HG02870 (cell line): ENCODE results near the gene MAF.

Experiments used
- ATAC-seq: cut with Tn5 transposase; IDR thresholded peaks from one replicate; pipeline ENCODE4 v1.9.1; 2021; ENCODE audit warnings: mild to moderate bottlenecking, moderate library complexity; ENCODE audit not compliant: unreplicated experiment

The MAF gene

GRCh38 chr16:79592186-79592585 lies 8.4 kb downstream of the MAF start:
- ATAC-seq = no peak

DNA sequence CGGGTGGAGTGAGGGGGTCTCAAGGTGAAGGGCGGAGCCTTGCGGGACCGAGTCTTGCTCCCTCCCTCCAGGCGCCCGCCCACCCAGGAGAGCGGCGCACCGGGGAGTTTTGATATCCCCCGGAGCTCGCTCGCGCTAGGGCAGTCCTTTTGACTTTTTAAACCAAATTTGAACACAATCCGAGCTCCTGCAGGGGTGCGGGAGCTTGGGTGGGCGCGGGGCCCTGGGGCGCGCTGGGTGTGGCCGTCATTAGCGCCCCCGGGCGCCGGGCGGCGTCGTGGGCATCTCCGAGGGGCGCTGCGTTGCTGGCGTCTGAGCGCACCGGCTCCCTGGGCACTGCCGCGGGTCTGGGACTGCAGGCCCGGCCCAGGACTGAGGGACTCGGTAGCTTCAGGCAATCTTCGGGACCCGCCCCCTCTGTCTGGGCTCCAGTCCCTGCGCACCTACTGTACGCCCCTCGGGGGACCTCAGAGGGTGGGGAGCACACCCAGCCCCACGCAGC lies 10.9 kb downstream of the MAF start:
- ATAC-seq = no peak

- ATAC-seq = no peak
Measured at GRCh38 chr16:79587897-79588296, 12.6 kb downstream of the MAF start.

GRCh38 chr16:79587296-79587695 lies 13.2 kb downstream of the MAF start:
- ATAC-seq = no peak

DNA sequence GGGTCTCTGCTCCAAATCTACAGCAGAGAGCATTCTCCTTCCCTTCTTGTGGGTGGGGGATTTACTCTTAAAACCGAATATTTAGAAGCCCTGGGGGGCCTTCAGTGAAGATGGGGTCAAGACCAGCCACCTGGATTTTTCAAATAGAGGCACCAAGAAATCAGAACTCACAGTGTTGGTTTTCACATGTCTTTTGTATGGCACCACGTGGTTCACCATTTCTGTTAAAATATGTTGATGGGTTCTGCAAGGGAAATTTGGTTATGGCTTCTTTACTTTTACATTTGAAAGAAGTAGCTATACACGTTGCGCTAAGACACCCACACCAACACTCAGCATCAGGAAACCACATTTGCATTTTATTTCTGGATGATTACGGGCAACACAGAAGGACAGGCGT lies 17.7 kb downstream of the MAF start:
- no peak for ATAC-seq

- no peak for ATAC-seq
Measured at GRCh38 chr16:79580453-79581191, 19.9 kb downstream of the MAF start.

- no peak for ATAC-seq
Measured at GRCh38 chr16:79576602-79577001, 23.9 kb downstream of the MAF start.

DNA sequence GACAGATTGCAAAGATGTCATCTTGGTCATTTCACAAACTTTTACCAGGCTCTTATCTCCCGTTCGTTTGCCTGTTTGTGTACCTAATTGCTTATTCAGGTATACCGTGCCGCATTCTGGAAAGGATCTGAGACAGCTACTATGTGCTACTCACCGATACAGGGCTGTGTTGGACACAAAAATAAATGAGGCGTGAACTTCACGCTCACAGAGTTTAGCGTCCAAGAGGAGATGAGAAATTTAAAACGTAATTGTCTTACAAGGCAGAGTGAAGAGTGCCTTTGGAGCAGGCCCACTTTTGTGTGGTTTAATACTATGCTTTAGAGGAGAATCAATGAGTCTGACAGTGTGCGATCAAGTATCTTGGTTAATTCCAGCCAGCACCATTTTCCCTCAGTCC lies 26.7 kb downstream of the MAF start:
- no peak for ATAC-seq

DNA sequence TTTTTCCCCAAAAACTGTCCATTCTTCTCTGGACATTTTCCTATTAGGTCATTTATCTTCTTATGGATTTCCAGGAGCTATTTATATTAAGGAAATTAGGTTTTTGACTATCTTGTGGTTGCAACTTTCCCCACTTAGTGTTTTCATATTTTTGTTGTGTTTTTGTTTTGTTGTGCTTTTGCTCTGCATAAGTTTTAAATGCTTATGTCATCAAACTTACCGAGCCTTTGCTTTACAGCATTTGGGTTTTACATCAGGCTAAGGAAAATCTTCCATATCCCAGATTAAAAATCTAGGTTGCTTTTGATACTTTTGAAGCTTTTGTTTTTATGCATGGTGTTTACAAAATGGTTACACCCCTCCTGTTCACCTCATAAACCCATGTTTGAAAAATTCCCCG lies 27.5 kb downstream of the MAF start:
- no peak for ATAC-seq

- ATAC-seq = no peak
Measured at GRCh38 chr16:79571903-79572535, 28.5 kb downstream of the MAF start.

DNA sequence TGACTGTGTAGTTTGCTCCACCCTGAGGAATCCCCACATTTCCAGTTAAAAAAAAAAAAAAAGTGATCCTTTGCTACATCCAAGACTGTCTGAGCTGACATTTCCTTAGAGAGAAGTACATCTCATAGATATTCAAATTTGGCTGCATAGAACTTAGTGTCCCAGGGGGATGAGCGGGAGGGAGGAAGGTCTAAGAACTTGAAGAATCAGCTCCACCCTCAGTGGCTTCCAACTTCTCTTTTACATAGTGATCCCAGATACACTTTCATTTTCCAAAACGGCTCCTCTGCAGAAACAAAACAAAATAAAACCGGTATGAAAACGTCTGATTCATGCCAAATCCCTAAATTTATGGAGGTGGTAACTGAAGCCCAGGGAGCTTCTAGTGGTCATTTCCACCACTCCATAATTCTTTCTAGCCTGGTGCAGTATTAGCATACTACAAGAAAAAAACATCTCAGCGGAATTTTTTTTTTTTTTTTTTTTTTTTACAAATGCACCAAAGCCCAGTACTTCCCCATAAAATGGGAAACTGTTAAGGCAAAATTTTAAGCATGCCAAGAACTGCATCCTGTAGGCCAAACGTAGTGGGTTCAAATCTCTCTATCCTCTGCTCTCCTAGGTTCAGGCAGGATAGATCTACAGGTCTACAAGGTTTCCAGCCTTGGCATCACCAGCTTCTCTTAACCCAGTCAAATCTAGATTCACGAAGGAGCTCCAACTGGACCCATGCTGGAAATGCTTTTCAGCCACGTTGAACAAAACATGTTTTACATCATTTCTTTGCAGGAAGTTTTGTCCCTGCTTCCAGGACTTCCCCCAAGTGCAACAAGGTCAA lies 29.3 kb downstream of the MAF start:
- ATAC-seq = no peak

DNA sequence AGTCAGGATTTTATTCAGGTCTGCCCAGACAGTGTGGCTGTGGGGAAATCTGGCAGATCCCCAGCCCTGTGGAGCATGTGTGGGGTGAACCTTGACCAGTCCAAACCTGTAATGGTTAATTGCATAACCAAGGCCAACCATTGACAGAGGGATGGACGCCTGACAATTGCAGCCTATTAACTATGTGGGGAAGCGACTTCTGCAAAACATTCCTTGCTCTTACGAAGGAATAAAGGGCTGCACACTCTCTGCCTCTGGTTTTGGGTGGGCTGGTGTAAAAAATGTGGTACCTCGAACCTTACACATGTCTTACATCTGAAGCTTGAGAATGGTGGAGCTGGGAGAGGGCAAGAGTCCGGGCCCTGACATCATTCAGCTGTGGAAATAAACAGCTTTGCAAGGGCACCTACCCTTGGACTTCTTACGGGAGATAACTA lies 35.8 kb downstream of the MAF start:
- no peak for ATAC-seq

DNA sequence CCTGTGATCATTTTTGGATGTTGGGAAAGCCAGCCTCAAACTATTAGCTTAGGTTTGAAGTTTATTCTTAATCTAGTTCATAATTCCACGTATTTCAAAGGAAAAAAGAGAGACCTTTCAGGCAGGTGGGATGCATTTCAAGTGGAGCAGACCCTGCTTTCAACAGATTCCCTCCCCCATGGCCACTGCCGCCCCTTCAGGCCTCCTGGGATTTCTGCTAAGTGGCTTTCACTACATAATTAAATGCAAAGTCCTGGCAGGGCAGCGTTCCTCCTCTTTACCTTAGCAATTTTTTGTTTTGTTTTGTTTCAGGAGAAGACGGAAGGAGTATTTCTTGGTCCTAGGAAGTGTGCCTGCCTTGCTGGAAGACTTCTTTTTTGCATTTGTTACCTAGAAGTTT lies 36.6 kb downstream of the MAF start:
- ATAC-seq = no peak

DNA sequence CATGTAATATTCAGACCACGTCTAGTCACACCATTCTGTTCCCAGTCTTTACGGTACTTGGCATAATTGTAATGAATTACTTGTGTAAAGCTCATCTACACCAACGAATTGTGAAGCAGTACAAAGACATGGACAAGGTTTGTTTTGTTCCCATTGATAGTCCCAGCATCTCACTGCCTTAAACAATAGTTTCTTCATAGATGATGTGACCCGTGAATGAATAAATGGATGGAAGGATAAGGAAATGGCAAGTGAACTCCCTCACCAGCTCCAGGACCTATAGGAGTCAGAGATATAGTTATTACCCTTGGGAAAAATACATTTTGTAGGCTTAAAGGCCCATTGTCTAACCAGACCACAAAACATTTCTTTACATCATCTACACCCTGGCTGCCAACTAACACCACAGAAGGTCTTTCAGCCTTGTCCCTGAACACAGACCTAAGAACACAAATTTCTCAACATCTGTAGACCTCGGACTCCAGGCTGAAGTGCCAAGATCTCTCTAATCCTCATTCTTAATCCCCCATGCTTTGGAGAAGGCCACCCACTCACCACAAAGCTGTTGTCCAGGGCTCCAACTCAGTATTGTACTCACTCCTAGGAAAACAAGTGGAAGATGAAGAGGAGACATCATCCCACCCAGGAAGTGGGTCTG lies 38.2 kb downstream of the MAF start:
- no peak for ATAC-seq

- ATAC-seq = no peak
Measured at GRCh38 chr16:79561729-79562128, 38.8 kb downstream of the MAF start.

DNA sequence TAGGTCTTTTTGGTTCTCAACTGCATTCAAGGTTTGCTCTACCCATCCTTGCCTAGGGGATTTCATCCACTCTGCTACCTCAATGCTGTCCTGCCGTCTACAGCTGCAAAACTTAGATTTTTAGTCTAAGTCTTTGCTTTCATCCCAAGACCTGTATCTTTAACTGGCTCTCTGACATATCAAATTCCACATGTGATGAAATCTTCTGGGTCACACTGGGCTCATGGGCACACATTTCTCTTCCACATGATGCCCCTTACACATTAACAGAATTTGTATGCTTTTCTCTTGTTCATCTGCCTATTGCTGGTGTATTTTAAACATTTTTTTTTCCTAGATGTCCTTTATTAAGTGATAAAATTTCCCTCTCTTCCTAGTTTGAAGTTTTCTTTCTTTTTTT lies 39.6 kb downstream of the MAF start:
- ATAC-seq = no peak

- no peak for ATAC-seq
Measured at GRCh38 chr16:79560318-79560717, 40.2 kb downstream of the MAF start.

DNA sequence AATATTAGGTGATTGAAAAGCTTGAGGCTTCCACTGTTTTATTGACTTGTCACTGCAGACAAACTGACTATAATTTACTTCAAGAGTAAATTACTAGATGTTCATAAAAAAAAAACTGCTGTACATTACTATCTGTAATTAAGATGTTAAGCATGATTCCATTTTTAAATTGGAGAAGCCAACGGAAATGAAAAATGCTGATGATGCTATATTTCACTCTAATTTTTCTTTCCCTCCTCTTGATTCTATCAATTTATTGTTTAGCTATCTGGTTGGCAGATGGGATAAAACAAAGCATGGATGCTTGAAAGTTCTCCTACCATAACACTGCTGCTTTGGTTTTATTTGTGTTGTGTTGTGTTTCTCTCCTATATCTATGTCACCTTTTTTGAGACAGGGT lies 41.0 kb downstream of the MAF start:
- no peak for ATAC-seq

GRCh38 chr16:79557421-79557820 lies 43.1 kb downstream of the MAF start:
- ATAC-seq = no peak

GRCh38 chr16:79554912-79555311 lies 45.6 kb downstream of the MAF start:
- ATAC-seq = no peak

GRCh38 chr16:79550373-79550772 lies 50.2 kb downstream of the MAF start:
- ATAC-seq = no peak
